Measurements from ENCODE around the gene RNF227. TPM values are rescaled to one million over a fixed set of nuclear protein-coding genes. Genes with fewer than 3 reads are reported as not detected.

Gene RNF227
- total and polyA plus RNA-seq, 2 of the 13 experiments (the other 11 are each of a cell fraction or from before 2014, with no cell fraction given) = 0.20 to 0.79 TPM

- peaks cover 21 to 61% of the 10 kb centered on the region in 2 experiments for H3K36me3 ChIP-seq (replicated peaks in 1 of 2; ENCODE audit: control insufficient read depth in 1 of 2, insufficient read depth in 2 of 2, low read length in 2 of 2)
- FAIRE-seq (no peak), ATAC-seq (no peak), DNase-seq (ENCODE audit: low spot score) (no peak)
- H3K4me2 ChIP-seq (ENCODE audit: low read depth, low read length) = no peak overlapping the region
- no peaks in the 10 kb centered on the region for H3K9me3 ChIP-seq (ENCODE audit: low read length)
- ChIA-PET CTCF (ENCODE audit: low intra/inter-chr PET ratio, low total read pairs) (no interaction called here), POLR2A (interaction anchor here (1.0 kb wide), 1 partner anchor 9 kb away, joined by 4 read pairs; the partner anchor contains the start of genes CNTROB and TRAPPC1)
- TF ChIP-seq ZNF878 (CRISPR knock-in tag; IDR thresholded peaks at IDR 0.05) (no peak), NR2C2 (CRISPR knock-in tag; IDR thresholded peaks at IDR 0.05; ENCODE audit: borderline replicate concordance) (no peak), NFYB (CRISPR knock-in tag; IDR thresholded peaks at IDR 0.05) (no peak), ZEB1 (IDR thresholded peaks at IDR 0.05; ENCODE audit: insufficient replicate concordance, low read depth) (no peak), NFYC (CRISPR knock-in tag; IDR thresholded peaks at IDR 0.05) (no peak), TCF12 (IDR thresholded peaks at IDR 0.05) (no peak), TCF12 (CRISPR knock-in tag; IDR thresholded peaks at IDR 0.05) (no peak), U2AF2 (IDR thresholded peaks at IDR 0.05; ENCODE audit: low read depth, low read length) (no peak), THAP9 (CRISPR knock-in tag; IDR thresholded peaks at IDR 0.05; ENCODE audit: borderline replicate concordance) (no peak)
- in situ Hi-C loops (cut with HindIII; ENCODE audit: extremely low pct_ligation_motif_present, low pct_unique_long_range_greater_than_20kb) = no loop called here
- no TSS peak for BruUV-seq (replicated peaks)
- H3K27ac ChIP-seq (ENCODE audit: extremely low read length, insufficient read depth, low read length) = no peak overlapping the region
- H3K79me2 ChIP-seq (ENCODE audit: insufficient read depth, low read length) = no peaks in the 10 kb centered on the region
- WGBS (ENCODE audit: low lambda C conversion rate) = 96% methylated on average over 6 of the region's 6 CpGs
- H2AFZ ChIP-seq (ENCODE audit: low read length) = no peak overlapping the region
- intact Hi-C loops (cut with micrococcal nuclease; ENCODE audit: unreplicated experiment) = no loop called here
- no peak overlapping the region for H3K9ac ChIP-seq (ENCODE audit: insufficient read depth, low read depth, low read length)
- H3K4me3 ChIP-seq (replicated peaks in 1 of 3; ENCODE audit: insufficient read depth in 1 of 3, low read depth in 2 of 3, low read length in 3 of 3) = no peak overlapping the region
- no peaks in the 10 kb centered on the region for H3K27me3 ChIP-seq (ENCODE audit: control insufficient read depth in 1 of 2, insufficient read depth in 2 of 2, low read length in 2 of 2)
- H4K20me1 ChIP-seq (ENCODE audit: insufficient read depth, low read length) = no peaks in the 10 kb centered on the region
- no peaks in the 10 kb centered on the region for H3K4me1 ChIP-seq (ENCODE audit: insufficient read depth, low read length)
Measured at GRCh38 chr17:7940743-7941142, 24.7 kb upstream of the RNF227 start.
